NCI-H446 treated with DMSO at 0.1 percent for 48 hours (cell line): ENCODE data around the gene SLC25A21.
"Not testable (repeated sequence)": the region's sequence is repeated elsewhere in the genome, so short reads cannot be mapped to it uniquely, and the experiment has no call there.

ENCODE experiments used
- DNase-seq: peaks from one replicate; lab custom pipeline; 2025; lab: John Stamatoyannopoulos, UW

Gene SLC25A21

DNA sequence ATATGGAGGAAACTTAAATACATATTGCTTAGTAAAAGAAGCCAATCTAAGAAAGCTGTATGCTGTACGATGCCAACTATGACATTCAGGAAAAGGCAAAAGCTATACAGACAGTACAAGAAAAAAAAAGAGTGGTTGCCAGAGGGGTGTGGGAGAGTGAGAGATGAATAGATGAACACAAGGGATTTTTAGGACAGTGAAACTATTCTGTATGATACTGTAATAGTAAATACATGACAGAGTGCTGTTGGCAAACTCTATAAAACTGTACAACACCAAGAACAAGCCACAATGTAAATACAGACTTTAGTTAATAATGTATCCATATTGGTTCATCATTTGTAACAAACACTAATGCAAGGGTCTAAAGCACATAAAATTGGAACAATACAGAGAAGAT, 14.5 kb upstream of the SLC25A21 start:
- DNase-seq: no peak

- no peak for DNase-seq
These were observed 13.3 kb upstream of the SLC25A21 start for GRCh38 chr14:37185670-37186069.

DNA sequence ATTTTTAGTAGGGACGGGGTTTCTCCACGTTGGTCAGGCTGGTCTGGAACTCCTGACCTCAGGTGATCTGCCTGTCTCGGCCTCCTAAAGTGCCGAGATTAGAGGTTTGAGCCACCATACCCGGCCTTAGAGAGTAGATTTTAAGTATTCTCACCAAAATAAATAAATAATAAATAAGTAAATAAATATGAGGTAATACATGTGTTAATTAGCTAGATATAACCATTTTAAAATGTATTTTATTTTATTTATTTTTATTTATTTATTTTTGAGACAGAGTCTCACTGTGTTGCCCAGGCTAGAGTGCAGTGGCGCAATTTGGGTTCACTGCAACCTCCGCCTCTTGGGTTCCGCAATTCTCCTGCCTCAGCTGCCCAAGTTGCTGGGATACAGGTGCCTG, 12.1 kb upstream of the SLC25A21 start:
- not testable (repeated sequence) for DNase-seq

DNA sequence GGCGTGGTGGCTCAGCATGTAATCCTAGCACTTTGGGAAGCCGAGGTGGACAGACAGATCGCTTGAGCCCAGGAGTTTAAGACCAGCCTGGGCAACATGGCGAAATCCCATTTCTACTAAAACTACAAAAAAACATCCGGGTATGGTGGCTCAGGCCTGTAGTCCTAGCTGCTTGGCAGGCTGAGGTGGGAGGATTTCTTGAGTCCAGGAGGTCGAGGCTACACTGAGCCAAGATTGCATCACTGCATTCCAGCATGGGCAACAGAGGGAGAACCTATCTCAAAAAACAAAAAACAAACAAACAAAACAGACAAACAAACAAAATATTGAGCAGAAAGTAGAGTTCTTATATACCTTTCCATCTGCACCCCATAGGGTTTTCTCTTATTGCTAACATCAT, 9.0 kb upstream of the SLC25A21 start:
- DNase-seq: no peak

- not testable (repeated sequence) for DNase-seq
These were observed 8.5 kb upstream of the SLC25A21 start for GRCh38 chr14:37180886-37181285.

GRCh38 chr14:37179896-37180502, 7.6 kb upstream of the SLC25A21 start:
- no peak for DNase-seq

GRCh38 chr14:37172936-37173614, 669 bp upstream of the SLC25A21 start:
- peak; percentile 1 for DNase-seq

DNA sequence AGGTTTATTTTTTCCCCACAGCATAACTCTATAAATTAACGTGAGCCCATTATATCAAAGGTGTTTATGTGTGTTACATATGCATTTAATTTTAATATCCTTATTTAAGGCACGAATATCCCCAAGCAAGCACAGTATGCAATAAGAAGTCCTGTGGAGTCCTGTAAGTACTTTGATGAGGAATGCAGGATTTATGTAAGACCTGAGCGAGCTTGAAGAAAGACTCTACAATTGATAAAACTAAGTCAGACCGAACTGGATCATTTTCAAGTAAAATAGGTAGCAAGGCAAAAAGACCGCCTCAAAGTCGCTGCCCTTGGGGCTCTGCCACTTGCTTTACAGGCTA, 755 bp downstream of the SLC25A21 start:
- DNase-seq: no peak

- no peak for DNase-seq
These were observed 1.4 kb downstream of the SLC25A21 start for GRCh38 chr14:37170993-37171392.

DNA sequence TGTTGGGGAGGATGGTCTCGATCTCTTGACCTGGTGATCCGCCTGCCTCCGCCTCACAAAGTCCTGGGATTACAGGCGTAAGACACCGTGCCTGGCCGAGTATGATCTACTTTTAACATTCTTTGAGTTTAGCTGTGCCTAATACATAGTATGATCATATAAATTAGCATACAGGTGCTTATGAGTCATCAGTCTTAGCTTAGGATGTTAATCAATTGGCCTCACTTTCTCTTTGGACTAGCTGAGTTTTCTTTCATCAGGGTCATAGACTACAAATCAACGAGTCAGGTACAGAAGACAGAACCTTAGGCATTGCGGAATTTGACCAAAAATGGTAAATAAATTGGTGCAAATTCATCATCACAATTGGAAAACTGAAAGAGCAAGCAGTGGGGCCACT, 2.2 kb downstream of the SLC25A21 start:
- no peak for DNase-seq

GRCh38 chr14:37168721-37169120, 3.7 kb downstream of the SLC25A21 start:
- DNase-seq: no peak

DNA sequence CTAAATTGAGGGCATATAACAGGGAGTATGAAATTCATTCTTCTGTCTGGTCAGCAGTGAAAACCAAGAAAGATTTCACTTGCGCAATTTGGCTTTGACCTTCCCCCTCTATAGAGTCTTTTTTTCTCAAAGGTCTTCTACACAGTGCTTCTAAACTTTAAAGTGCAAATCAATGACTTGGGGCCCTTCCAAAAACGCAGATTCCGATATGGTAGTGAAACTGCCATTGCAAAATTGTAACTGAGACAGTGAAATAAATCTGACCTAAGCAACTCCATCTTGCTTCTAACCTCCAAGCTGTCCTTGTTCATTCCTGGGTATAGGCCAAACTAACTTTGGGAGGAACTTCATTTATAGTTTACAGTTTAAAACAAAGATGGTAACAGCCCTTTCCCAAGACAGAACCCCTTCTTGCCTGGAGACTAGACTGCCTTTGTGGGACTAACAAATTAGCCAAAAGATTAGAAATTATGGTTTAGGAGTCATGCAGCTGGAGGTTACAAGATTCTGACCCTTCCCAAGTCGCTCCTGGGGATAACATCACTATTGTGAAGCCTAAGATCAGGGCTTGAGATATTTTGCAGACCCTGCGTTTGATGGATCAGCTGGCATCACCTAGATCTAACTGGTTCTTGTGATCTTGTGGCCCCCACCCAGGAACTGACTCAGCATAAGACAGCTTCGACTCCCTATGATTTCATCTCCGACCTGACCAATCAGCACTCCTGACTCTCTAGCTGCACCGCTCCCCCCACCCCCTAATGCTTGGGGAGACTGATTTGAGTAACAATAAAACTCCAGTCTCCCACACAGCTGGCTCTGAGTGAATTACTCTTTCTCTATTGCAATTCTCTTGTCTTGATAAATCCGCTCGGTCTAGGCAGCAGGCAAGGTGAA, 5.0 kb downstream of the SLC25A21 start:
- DNase-seq: no peak

- no peak for DNase-seq
These were observed 6.6 kb downstream of the SLC25A21 start for GRCh38 chr14:37165794-37166193.

GRCh38 chr14:37162307-37162706, 10.1 kb downstream of the SLC25A21 start:
- DNase-seq: not testable (repeated sequence)

DNA sequence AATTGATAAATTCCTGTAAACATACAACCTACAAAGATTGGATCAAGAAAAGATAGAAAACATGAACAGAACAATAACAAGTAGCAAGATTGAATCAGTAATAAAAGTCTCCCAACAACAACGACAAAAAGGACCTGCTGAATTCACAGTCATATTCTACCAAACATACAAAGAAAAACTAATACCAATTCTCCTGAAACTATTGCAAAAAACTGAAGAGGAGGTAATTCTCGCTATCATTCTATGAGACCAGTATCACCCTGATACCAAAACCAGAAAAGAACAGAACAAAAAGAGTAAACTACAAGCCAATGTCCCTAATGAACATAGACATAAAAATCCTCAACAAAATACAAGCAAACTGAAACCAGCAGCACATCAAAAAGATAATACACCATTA, 14.4 kb downstream of the SLC25A21 start:
- no peak for DNase-seq

- DNase-seq: no peak
These were observed 18.9 kb downstream of the SLC25A21 start for GRCh38 chr14:37153483-37153882.

GRCh38 chr14:37153005-37153404, 19.4 kb downstream of the SLC25A21 start:
- DNase-seq: no peak

GRCh38 chr14:37150414-37150813, 22.0 kb downstream of the SLC25A21 start:
- peak; percentile 38 for DNase-seq

DNA sequence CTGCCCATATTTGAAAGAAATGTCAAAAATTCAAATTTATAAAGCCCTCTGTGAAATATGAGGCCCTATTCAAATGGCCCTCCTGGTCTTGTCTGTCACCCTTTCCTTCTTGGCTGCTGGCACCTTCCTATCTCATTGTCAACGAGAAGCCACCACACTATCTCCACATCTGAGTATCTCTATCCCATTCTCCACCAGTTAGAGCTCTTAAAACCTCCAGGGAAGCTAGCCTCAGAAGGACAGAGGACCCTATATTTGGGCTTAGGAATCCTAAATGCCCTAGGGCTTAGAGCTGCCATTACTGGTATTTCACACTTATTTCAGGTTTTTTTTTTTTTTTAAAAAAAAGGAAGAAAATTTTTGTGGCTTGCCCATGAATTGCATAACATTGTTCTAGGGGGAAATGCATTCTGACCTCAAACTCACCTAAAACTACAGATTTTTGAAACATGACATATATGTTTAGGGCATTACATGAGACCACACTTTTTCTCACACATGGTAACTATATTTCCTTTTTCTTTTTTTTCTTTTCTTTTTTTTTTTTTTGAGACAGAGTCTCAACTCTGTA, 25.0 kb downstream of the SLC25A21 start:
- DNase-seq: no peak

DNA sequence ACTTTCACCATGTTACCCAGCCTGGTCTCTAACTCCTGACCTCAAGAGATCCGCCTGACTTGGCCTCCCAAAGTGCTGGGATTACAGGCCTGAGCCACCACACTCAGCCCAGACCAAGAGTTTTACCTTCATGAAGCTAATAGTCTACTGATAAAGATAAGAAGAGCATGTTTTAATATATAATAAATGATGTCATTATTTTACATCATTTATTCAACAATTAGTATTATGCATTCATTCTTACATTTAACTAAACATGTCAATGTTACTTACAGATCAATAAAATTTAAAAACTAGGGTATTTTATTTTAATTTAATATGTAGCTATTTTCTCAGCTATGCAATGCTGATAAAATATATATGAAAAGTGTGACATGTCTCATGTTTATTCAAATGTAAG, 26.0 kb downstream of the SLC25A21 start:
- not testable (repeated sequence) for DNase-seq

GRCh38 chr14:37145395-37145794, 27.0 kb downstream of the SLC25A21 start:
- DNase-seq: no peak

- DNase-seq: no peak
These were observed 27.6 kb downstream of the SLC25A21 start for GRCh38 chr14:37144729-37145363.
